AML-193 (cell line): ENCODE data around the gene PRDX4.
"Not testable (repeated sequence)": the region's sequence is repeated elsewhere in the genome, so short reads cannot be mapped to it uniquely, and the experiment has no call there.

Experiments
- DNase-seq, 2 experiments: peaks; one replicate each; lab custom pipeline; 2025; lab: John Stamatoyannopoulos, UW

The PRDX4 gene

GRCh38 chrX:23667239-23668177 is at the start of gene PRDX4:
TSS of gene PRDX4 (plus strand) at chrX:23667493. CDS start at chrX:23667571, 78 bp downstream.
- peak; percentile 50 to 53 for DNase-seq

- no peak for DNase-seq
Measured at GRCh38 chrX:23621621-23622265, 45.5 kb upstream of the PRDX4 start.

- no peak for DNase-seq
Measured at GRCh38 chrX:23623797-23624196, 43.5 kb upstream of the PRDX4 start.

- no peak for DNase-seq
Measured at GRCh38 chrX:23626651-23627050, 40.6 kb upstream of the PRDX4 start.

- DNase-seq, result no peak
Measured at GRCh38 chrX:23628131-23628530, 39.2 kb upstream of the PRDX4 start.

- no peak for DNase-seq
Measured at GRCh38 chrX:23631136-23631535, 36.2 kb upstream of the PRDX4 start.

- no peak for DNase-seq
Measured at GRCh38 chrX:23633834-23634580, 33.3 kb upstream of the PRDX4 start.

GRCh38 chrX:23637187-23637586 is 30.1 kb upstream of the PRDX4 start:
- no peak for DNase-seq

GRCh38 chrX:23643020-23643419 is 24.3 kb upstream of the PRDX4 start:
- DNase-seq, result no peak

GRCh38 chrX:23644744-23645143 is 22.5 kb upstream of the PRDX4 start:
- no peak for DNase-seq

- DNase-seq, result no peak
Measured at GRCh38 chrX:23656091-23656490, 11.2 kb upstream of the PRDX4 start.

GRCh38 chrX:23656684-23657083 is 10.6 kb upstream of the PRDX4 start:
- no peak for DNase-seq

GRCh38 chrX:23659339-23659738 is 8.0 kb upstream of the PRDX4 start:
- DNase-seq, result no peak

- DNase-seq, result not testable (repeated sequence)
Measured at GRCh38 chrX:23660083-23660765, 7.1 kb upstream of the PRDX4 start.

GRCh38 chrX:23660766-23661132 is 6.5 kb upstream of the PRDX4 start:
- DNase-seq, result no peak

GRCh38 chrX:23661671-23662070 is 5.6 kb upstream of the PRDX4 start:
- no peak for DNase-seq

- DNase-seq, result no peak
Measured at GRCh38 chrX:23662187-23662586, 5.1 kb upstream of the PRDX4 start.

- no peak for DNase-seq
Measured at GRCh38 chrX:23662853-23663252, 4.4 kb upstream of the PRDX4 start.

GRCh38 chrX:23664496-23664895 is 2.8 kb upstream of the PRDX4 start:
- no peak for DNase-seq

GRCh38 chrX:23666282-23666681 is 1.0 kb upstream of the PRDX4 start:
- no peak for DNase-seq

- no peak for DNase-seq
Measured at GRCh38 chrX:23668335-23668734, 1.0 kb downstream of the PRDX4 start.

- no peak for DNase-seq
Measured at GRCh38 chrX:23670528-23670927, 3.2 kb downstream of the PRDX4 start.
